Activated naive CD4-positive, alpha-beta T cell treated with anti-CD3 and anti-CD28 coated beads, Interleukin-2, amount 10 ng/mL, durations not matched to agents 7 days and 5 days (primary cell): ENCODE data around the gene FAM177B.
"Not testable (repeated sequence)": the region's sequence is repeated elsewhere in the genome, so short reads cannot be mapped to it uniquely, and the experiment has no call there.

ENCODE experiments used
- CTCF ChIA-PET: fragments of 350-600 bp; sonication (Branson Sonifier 250); formaldehyde crosslinking; loops from one replicate; lab custom pipeline; 2021; ENCODE audit warnings: antibody characterized with exemption; lab: Charles Lee
- DNase-seq: peaks from one replicate; pipeline ENCODE4 v3.0.0-alpha.2; 2020
- H3K27ac Mint-ChIP-seq: one replicate; pipeline ENCODE4 v1.8.0; 2021; ENCODE audit warnings: mild to moderate bottlenecking, moderate library complexity, mixed read lengths
- H3K27me3 Mint-ChIP-seq: one replicate; pipeline ENCODE4 v1.8.0; 2021; ENCODE audit warnings: mild to moderate bottlenecking, mixed read lengths
- H3K36me3 Mint-ChIP-seq: one replicate; pipeline ENCODE4 v1.8.0; 2021; ENCODE audit warnings: mixed read lengths
- H3K4me1 Mint-ChIP-seq: one replicate; pipeline ENCODE4 v1.8.0; 2021; ENCODE audit warnings: mixed read lengths
- H3K4me3 Mint-ChIP-seq: one replicate; pipeline ENCODE4 v1.8.0; 2021; ENCODE audit warnings: mild to moderate bottlenecking, moderate library complexity, mixed read lengths
- H3K9me3 Mint-ChIP-seq: one replicate; pipeline ENCODE4 v1.8.0; 2021; ENCODE audit warnings: mixed read lengths

The FAM177B gene

GRCh38 chr1:222716393-222716792, 20.6 kb upstream of the FAM177B start:
- peaks cover 51% of the 10 kb centered on the region for H3K36me3 Mint-ChIP-seq
- no peaks in the 10 kb centered on the region for H3K9me3 Mint-ChIP-seq
- CTCF ChIA-PET = no interaction called here
- no peak overlapping the region for H3K27ac Mint-ChIP-seq
- H3K4me1 Mint-ChIP-seq = peaks cover 29% of the 10 kb centered on the region
- DNase-seq = no peak
- no peak overlapping the region for H3K4me3 Mint-ChIP-seq
- H3K27me3 Mint-ChIP-seq = no peaks in the 10 kb centered on the region

- CTCF ChIA-PET = no interaction called here
- Mint-ChIP-seq H3K27me3 (no peaks in the 10 kb centered on the region), H3K27ac (no peak overlapping the region), H3K36me3 (peaks cover 58% of the 10 kb centered on the region), H3K9me3 (no peaks in the 10 kb centered on the region), H3K4me1 (peaks cover 28% of the 10 kb centered on the region), H3K4me3 (no peak overlapping the region)
- DNase-seq = no peak
Measured at GRCh38 chr1:222728746-222729145, 8.3 kb upstream of the FAM177B start.

- Mint-ChIP-seq H3K4me1 (peaks cover 28% of the 10 kb centered on the region), H3K27ac (no peak overlapping the region), H3K4me3 (no peak overlapping the region), H3K27me3 (no peaks in the 10 kb centered on the region), H3K9me3 (no peaks in the 10 kb centered on the region), H3K36me3 (peaks cover 50% of the 10 kb centered on the region)
- no peak for DNase-seq
- CTCF ChIA-PET = interaction anchor here (1.1 kb wide), 1 partner anchor 8 kb away, joined by 3 read pairs; no protein-coding TSS in a partner anchor
Measured at GRCh38 chr1:222730866-222731265, 6.1 kb upstream of the FAM177B start.

- CTCF ChIA-PET = interaction anchor here (1.2 kb wide), 1 partner anchor 79 kb away, joined by 4 read pairs; no protein-coding TSS in a partner anchor
- Mint-ChIP-seq H3K36me3 (peaks cover 48% of the 10 kb centered on the region), H3K27ac (peak overlapping the region; percentile 82), H3K27me3 (no peaks in the 10 kb centered on the region), H3K4me1 (peaks cover 28% of the 10 kb centered on the region), H3K9me3 (no peaks in the 10 kb centered on the region), H3K4me3 (no peak overlapping the region)
- no peak for DNase-seq
Measured at GRCh38 chr1:222732216-222733159, 4.5 kb upstream of the FAM177B start.

GRCh38 chr1:222734740-222735139, 2.3 kb upstream of the FAM177B start:
- peaks cover 30% of the 10 kb centered on the region for H3K36me3 Mint-ChIP-seq
- no peaks in the 10 kb centered on the region for H3K27me3 Mint-ChIP-seq
- H3K9me3 Mint-ChIP-seq = no peaks in the 10 kb centered on the region
- no peak for DNase-seq
- no peak overlapping the region for H3K4me3 Mint-ChIP-seq
- CTCF ChIA-PET = no interaction called here
- H3K27ac Mint-ChIP-seq = no peak overlapping the region
- peaks cover 25% of the 10 kb centered on the region for H3K4me1 Mint-ChIP-seq

- peaks cover 20% of the 10 kb centered on the region for H3K36me3 Mint-ChIP-seq
- H3K27me3 Mint-ChIP-seq = no peaks in the 10 kb centered on the region
Measured at GRCh38 chr1:222736470-222736869, 532 bp upstream of the FAM177B start.

GRCh38 chr1:222739465-222739864, 2.5 kb downstream of the FAM177B start:
- CTCF ChIA-PET = interaction anchor here (1.0 to 2.1 kb wide), 5 partner anchors 9 to 384 kb away, joined by 3 to 12 read pairs (median 6); no protein-coding TSS in a partner anchor
- Mint-ChIP-seq H3K4me3 (no peak overlapping the region), H3K27me3 (no peaks in the 10 kb centered on the region), H3K9me3 (no peaks in the 10 kb centered on the region), H3K27ac (no peak overlapping the region), H3K4me1 (no peaks in the 10 kb centered on the region), H3K36me3 (peaks cover 4% of the 10 kb centered on the region)
- no peak for DNase-seq

More at GRCh38 chr1:222736470-222736869, 532 bp upstream of the FAM177B start:
- Mint-ChIP-seq H3K9me3 (no peaks in the 10 kb centered on the region), H3K4me3 (no peak overlapping the region), H3K4me1 (peaks cover 16% of the 10 kb centered on the region), H3K27ac (no peak overlapping the region)
- CTCF ChIA-PET = interaction anchor here (0.7 kb wide), 1 partner anchor 11 kb away, joined by 4 read pairs; no protein-coding TSS in a partner anchor
- no peak for DNase-seq

- no peak overlapping the region for H3K27ac Mint-ChIP-seq
- H3K27me3 Mint-ChIP-seq = no peaks in the 10 kb centered on the region
- no peak for DNase-seq
- no peaks in the 10 kb centered on the region for H3K36me3 Mint-ChIP-seq
- H3K9me3 Mint-ChIP-seq = no peaks in the 10 kb centered on the region
- no peaks in the 10 kb centered on the region for H3K4me1 Mint-ChIP-seq
- H3K4me3 Mint-ChIP-seq = no peak overlapping the region
- CTCF ChIA-PET = interaction anchor here (1.1 to 2.1 kb wide), 3 partner anchors 341 to 384 kb away, joined by 3 to 12 read pairs (median 9); no protein-coding TSS in a partner anchor
Measured at GRCh38 chr1:222739929-222740328, 2.9 kb downstream of the FAM177B start.

- CTCF ChIA-PET = interaction anchor here (0.7 kb wide), 1 partner anchor 340 kb away, joined by 3 read pairs; no protein-coding TSS in a partner anchor
Measured at GRCh38 chr1:222741630-222742457, 4.8 kb downstream of the FAM177B start.

GRCh38 chr1:222749927-222750326, 12.9 kb downstream of the FAM177B start:
- Mint-ChIP-seq H3K4me1 (no peaks in the 10 kb centered on the region), H3K9me3 (no peaks in the 10 kb centered on the region), H3K4me3 (no peak overlapping the region), H3K27ac (no peak overlapping the region), H3K27me3 (no peaks in the 10 kb centered on the region), H3K36me3 (no peaks in the 10 kb centered on the region)
- no peak for DNase-seq
- CTCF ChIA-PET = interaction anchor here (1.3 kb wide), 1 partner anchor 340 kb away, joined by 6 read pairs; no protein-coding TSS in a partner anchor

More at GRCh38 chr1:222741630-222742457, 4.8 kb downstream of the FAM177B start:
- H3K27ac Mint-ChIP-seq, H3K27me3 Mint-ChIP-seq, H3K4me1 Mint-ChIP-seq, H3K4me3 Mint-ChIP-seq, H3K9me3 Mint-ChIP-seq, H3K36me3 Mint-ChIP-seq, DNase-seq: not testable (repeated sequence)

GRCh38 chr1:222750651-222751050, 13.6 kb downstream of the FAM177B start:
- CTCF ChIA-PET = interaction anchor here (0.6 to 1.0 kb wide), 2 partner anchors 62 to 332 kb away, joined by 3 to 4 read pairs; no protein-coding TSS in a partner anchor
- Mint-ChIP-seq H3K4me3 (no peak overlapping the region), H3K27me3 (no peaks in the 10 kb centered on the region), H3K27ac (no peak overlapping the region), H3K9me3 (no peaks in the 10 kb centered on the region), H3K4me1 (no peaks in the 10 kb centered on the region), H3K36me3 (no peaks in the 10 kb centered on the region)
- DNase-seq = no peak

GRCh38 chr1:222751255-222751654, 14.3 kb downstream of the FAM177B start:
- Mint-ChIP-seq H3K4me1 (no peaks in the 10 kb centered on the region), H3K4me3 (no peak overlapping the region), H3K27me3 (no peaks in the 10 kb centered on the region), H3K9me3 (no peaks in the 10 kb centered on the region), H3K27ac (no peak overlapping the region), H3K36me3 (no peaks in the 10 kb centered on the region)
- no peak for DNase-seq
- CTCF ChIA-PET = interaction anchor here (0.6 to 1.0 kb wide), 2 partner anchors 61 to 331 kb away, joined by 3 to 4 read pairs; no protein-coding TSS in a partner anchor

GRCh38 chr1:222754366-222755139, 17.6 kb downstream of the FAM177B start:
- no peak for DNase-seq
- CTCF ChIA-PET = interaction anchor here (0.8 to 1.2 kb wide), 2 partner anchors 10 to 326 kb away, joined by 3 read pairs; no protein-coding TSS in a partner anchor
- Mint-ChIP-seq H3K27me3 (peaks cover 3% of the 10 kb centered on the region), H3K4me1 (no peaks in the 10 kb centered on the region), H3K36me3 (no peaks in the 10 kb centered on the region), H3K4me3 (no peak overlapping the region), H3K9me3 (no peaks in the 10 kb centered on the region), H3K27ac (no peak overlapping the region)
